H9 (cell line): Measurements from ENCODE around the gene CCDC78. TPM values are rescaled to one million over a fixed set of nuclear protein-coding genes. Genes with fewer than 3 reads are reported as not detected.
A peak's percentile ranks its signal among the peaks of the same experiment; 100 is the strongest.

Source experiments
- DNase-seq: peaks from one replicate; pipeline ENCODE4 v3.0.0-alpha.2; 2017
- H2AFZ ChIP-seq: one replicate; pipeline ENCODE4 v1.6.1; 2013; ENCODE audit warnings: mild to moderate bottlenecking, low read length, control low read depth, moderate library complexity
- H2AK5ac ChIP-seq: 2 replicates; pipeline ENCODE4 v1.6.1; 2013; ENCODE audit warnings: low read length, control low read depth, mixed read lengths; ENCODE audit not compliant: insufficient read length
- H2BK120ac ChIP-seq: one replicate; pipeline ENCODE4 v1.6.1; 2013; ENCODE audit warnings: low read depth, mild to moderate bottlenecking, low read length, control low read depth, inconsistent platforms; ENCODE audit not compliant: poor library complexity, severe bottlenecking
- H2BK12ac ChIP-seq: 2 replicates; pipeline ENCODE4 v1.6.1; 2013; ENCODE audit warnings: low read length, control low read depth, mixed read lengths, low read depth; ENCODE audit not compliant: insufficient read length
- H2BK15ac ChIP-seq: 2 replicates; pipeline ENCODE4 v1.6.1; 2013; ENCODE audit warnings: low read depth, low read length, control low read depth
- H2BK20ac ChIP-seq: one replicate; pipeline ENCODE4 v1.6.1; 2013; ENCODE audit warnings: low read depth, mild to moderate bottlenecking, low read length, control low read depth, inconsistent platforms; ENCODE audit not compliant: poor library complexity, severe bottlenecking
- H2BK5ac ChIP-seq: 2 replicates; pipeline ENCODE4 v1.6.1; 2013; ENCODE audit warnings: low read length, control low read depth, mixed read lengths; ENCODE audit not compliant: insufficient read length
- H3K14ac ChIP-seq: 2 replicates; pipeline ENCODE4 v1.6.1; 2013; ENCODE audit warnings: low read length, control low read depth; ENCODE audit not compliant: insufficient read depth
- H3K18ac ChIP-seq: 2 replicates; pipeline ENCODE4 v1.6.1; 2013; ENCODE audit warnings: low read depth, mild to moderate bottlenecking, mixed read lengths, low read length, control low read depth; ENCODE audit not compliant: insufficient read length
- H3K23ac ChIP-seq: 2 replicates; pipeline ENCODE4 v1.6.1; 2013; ENCODE audit warnings: low read length, control low read depth, mixed read lengths, low read depth; ENCODE audit not compliant: insufficient read length
- H3K23me2 ChIP-seq: 2 replicates; pipeline ENCODE4 v1.6.1; 2013; ENCODE audit warnings: low read depth, mild to moderate bottlenecking, mixed read lengths, low read length, control low read depth; ENCODE audit not compliant: insufficient read length, poor library complexity, severe bottlenecking
- H3K27ac ChIP-seq: 2 replicates; pipeline ENCODE4 v1.5.1; 2013; ENCODE audit warnings: low read length, control low read depth, mixed read lengths, low read depth; ENCODE audit not compliant: insufficient read length
- H3K27me3 ChIP-seq: 2 replicates; pipeline ENCODE4 v1.6.1; 2013; ENCODE audit warnings: low read length, control low read depth, inconsistent platforms; ENCODE audit not compliant: insufficient read depth
- H3K4ac ChIP-seq: 2 replicates; pipeline ENCODE4 v1.6.1; 2013; ENCODE audit warnings: low read depth, mild to moderate bottlenecking, control low read depth, inconsistent platforms, low read length, moderate library complexity
- H3K4me1 ChIP-seq: 2 replicates; pipeline ENCODE4 v1.6.1; 2013; ENCODE audit warnings: low read length, control low read depth, inconsistent platforms; ENCODE audit not compliant: insufficient read depth
- H3K4me2 ChIP-seq: 2 replicates; pipeline ENCODE4 v1.6.1; 2013; ENCODE audit warnings: low read length, control low read depth, mixed read lengths; ENCODE audit not compliant: insufficient read length, insufficient read depth
- H3K56ac ChIP-seq: 2 replicates; pipeline ENCODE4 v1.6.1; 2013; ENCODE audit warnings: low read depth, mild to moderate bottlenecking, mixed read lengths, low read length, control low read depth; ENCODE audit not compliant: insufficient read length
- H3K79me1 ChIP-seq: 2 replicates; pipeline ENCODE4 v1.6.1; 2013; ENCODE audit warnings: low read depth, mild to moderate bottlenecking, moderate library complexity, low read length, control low read depth, inconsistent platforms; ENCODE audit not compliant: insufficient read depth, poor library complexity, severe bottlenecking
- H3K79me2 ChIP-seq: 2 replicates; pipeline ENCODE4 v1.6.1; 2013; ENCODE audit warnings: low read length, control low read depth, inconsistent platforms; ENCODE audit not compliant: insufficient read depth
- H3K9ac ChIP-seq: 2 replicates; pipeline ENCODE4 v1.6.1; 2013; ENCODE audit warnings: low read length, control low read depth, mixed read lengths; ENCODE audit not compliant: insufficient read length; ENCODE audit errors: extremely low read depth
- H3K9me3 ChIP-seq: one replicate; pipeline ENCODE4 v1.6.1; 2013; ENCODE audit warnings: low read depth, low read length, inconsistent platforms; ENCODE audit not compliant: control insufficient read depth
- H3T11ph ChIP-seq: one replicate; pipeline ENCODE4 v1.6.1; 2013; ENCODE audit warnings: mild to moderate bottlenecking, low read length, control low read depth, inconsistent platforms
- H4K20me1 ChIP-seq: one replicate; pipeline ENCODE4 v1.6.1; 2013; ENCODE audit not compliant: control insufficient read depth, insufficient read length, insufficient read depth
- H4K5ac ChIP-seq: 2 replicates; pipeline ENCODE4 v1.6.1; 2013; ENCODE audit warnings: low read depth, mild to moderate bottlenecking, mixed read lengths, low read length, control low read depth; ENCODE audit not compliant: insufficient read length
- H4K8ac ChIP-seq: replicated peaks from 2 replicates; pipeline ENCODE4 v1.6.1; 2013; ENCODE audit warnings: low read length, control low read depth, mixed read lengths, low read depth; ENCODE audit not compliant: insufficient read length
- H4K91ac ChIP-seq: 2 replicates; pipeline ENCODE4 v1.6.1; 2013; ENCODE audit warnings: low read depth, mild to moderate bottlenecking, moderate library complexity, mixed read lengths, low read length, control low read depth; ENCODE audit not compliant: insufficient read length
- H3K27ac Mint-ChIP-seq, 3 experiments: 2 replicates in 2 of 3; 3 replicates in 1 of 3; pipeline ENCODE4 v1.8.0; 2020 to 2021; ENCODE audit warnings: mixed read lengths in 3 of 3, mild to moderate bottlenecking in 1 of 3, moderate library complexity in 1 of 3
- H3K27me3 Mint-ChIP-seq: 2 replicates; pipeline ENCODE4 v1.8.0; 2021; ENCODE audit warnings: low read depth, mild to moderate bottlenecking, moderate library complexity, mixed read lengths
- H3K36me3 Mint-ChIP-seq, 3 experiments: 2 replicates in 2 of 3; 3 replicates in 1 of 3; pipeline ENCODE4 v1.8.0; 2020 to 2021; ENCODE audit warnings: low read depth in 3 of 3, mixed read lengths in 3 of 3; ENCODE audit not compliant: insufficient read depth in 1 of 3
- H3K4me1 Mint-ChIP-seq, 2 experiments: 2 replicates each; pipeline ENCODE4 v1.8.0; 2020; ENCODE audit warnings: mixed read lengths in 2 of 2
- H3K4me3 Mint-ChIP-seq, 2 experiments: 2 replicates in 1 of 2; 3 replicates in 1 of 2; pipeline ENCODE4 v1.8.0; 2020 to 2021; ENCODE audit warnings: mild to moderate bottlenecking in 2 of 2, mixed read lengths in 2 of 2, moderate library complexity in 1 of 2
- H3K9me3 Mint-ChIP-seq, 2 experiments: 2 replicates in 1 of 2; 3 replicates in 1 of 2; pipeline ENCODE4 v1.8.0; 2020; ENCODE audit warnings: mild to moderate bottlenecking in 2 of 2, mixed read lengths in 2 of 2, moderate library complexity in 1 of 2
- CTCF ChIP-seq: fragments of 200-600 bp; sonication (generic); conservative IDR thresholded peaks from 3 replicates; pipeline ENCODE4 v1.8.0; 2021; ENCODE audit warnings: antibody characterized with exemption, mild to moderate bottlenecking
- WGBS: extraction: QIAGEN DNeasy Blood & Tissue Kit; methylation state at CpG from one replicate; pipeline ENCODE4 v1.1.7; 2013; ENCODE audit warnings: missing lambda C conversion rate, low lambda C conversion rate, mixed read lengths; ENCODE audit not compliant: insufficient read length; ENCODE audit errors: extremely low coverage; 5-methylcytosine and 5-hydroxymethylcytosine counted together
- total RNA-seq: library from RNA; stranded (reverse); gene quantifications from 2 replicates; pipeline ENCODE4 v1.2.1, GENCODE V29; 2021

CCDC78 gene
- total RNA-seq, 1 experiment from 2014 or later, result 12.1 TPM

- H3K56ac ChIP-seq, result no peak within 1 kb of the TSS
- no peaks in the 10 kb centered on the region for H4K20me1 ChIP-seq
- no peak within 1 kb of the TSS for H3K18ac ChIP-seq
- no peaks in the 10 kb centered on the region for H3K4me1 ChIP-seq
- peak within 1 kb of the TSS; percentile 21 for H3K9ac ChIP-seq
- no peak within 1 kb of the TSS for H2BK12ac ChIP-seq
- H3K4me3 Mint-ChIP-seq, result peak within 1 kb of the TSS; percentile 81 to 86
- peaks cover 11% of the 10 kb centered on the region for H3K23me2 ChIP-seq
- peak within 1 kb of the TSS in 1 of 3 experiments; percentile 83; a peak in 2 of 7 replicates for H3K27ac Mint-ChIP-seq
- no peak within 1 kb of the TSS for H2BK15ac ChIP-seq
- H2BK120ac ChIP-seq, result no peak within 1 kb of the TSS
- H3K27me3 Mint-ChIP-seq, result no peaks in the 10 kb centered on the region; the same call in 1 of the 2 replicates
- TF ChIP-seq CTCF, result no peak
- no peak within 1 kb of the TSS for H3K4ac ChIP-seq
- H2BK20ac ChIP-seq, result no peak within 1 kb of the TSS
- H4K8ac ChIP-seq, result no peak within 1 kb of the TSS
- no peak within 1 kb of the TSS for H4K5ac ChIP-seq
- no peak within 1 kb of the TSS for H3K14ac ChIP-seq
- H3K36me3 Mint-ChIP-seq, result peaks cover 15 to 47% (median 44%) of the 10 kb centered on the region in 3 experiments; a peak in 6 of 7 replicates
- H3K27me3 ChIP-seq, result no peaks in the 10 kb centered on the region
- H3K23ac ChIP-seq, result no peak within 1 kb of the TSS
- H2BK5ac ChIP-seq, result no peak within 1 kb of the TSS
- H3K27ac ChIP-seq, result no peak within 1 kb of the TSS
- peak within 1 kb of the TSS; percentile 20 for H3K4me2 ChIP-seq
- H3K9me3 ChIP-seq, result no peaks in the 10 kb centered on the region
- H3K79me1 ChIP-seq, result no peaks in the 10 kb centered on the region
- no peak within 1 kb of the TSS for H2AK5ac ChIP-seq
- no peak within 1 kb of the TSS for H4K91ac ChIP-seq
- peaks cover 10 to 22% of the 10 kb centered on the region in 2 experiments; a peak in 3 of 4 replicates for H3K4me1 Mint-ChIP-seq
- no CpG with 5 or more reads among the region's 91 CpGs for WGBS
- DNase-seq, result peak; percentile 97
- peaks cover 2% of the 10 kb centered on the region; the same call in 1 of the 2 replicates for H3K79me2 ChIP-seq
- H3K9me3 Mint-ChIP-seq, result no peaks in the 10 kb centered on the region
- H2AFZ ChIP-seq, result no peak within 1 kb of the TSS
- no peak within 1 kb of the TSS for H3T11ph ChIP-seq
Measured at GRCh38 chr16:684071-684794, 42.0 kb downstream of the CCDC78 start, which contains the start of gene JMJD8. Gene JMJD8, minus strand, starts transcription at chr16:684334. Its CDS starts 15 bp downstream, at chr16:684319.
